ENCODE measurements around the gene DSCAM. TPM values are rescaled to one million over a fixed set of nuclear protein-coding genes. Genes with fewer than 3 reads are reported as not detected.

The DSCAM gene
- total RNA-seq, 1 donor from 2014 or later, result not detected

GRCh38 chr21:40768056-40768455 lies 78.9 kb downstream of the DSCAM start:
- no peaks in the 10 kb centered on the region for H3K4me1 ChIP-seq
- H3K27me3 ChIP-seq, result no peaks in the 10 kb centered on the region
- H3K27ac ChIP-seq, result no peak overlapping the region
- no peaks in the 10 kb centered on the region for H3K36me3 ChIP-seq
- TF ChIP-seq CTCF (IDR thresholded peaks at IDR 0.05), result no peak
- H3K9me3 ChIP-seq, result no peaks in the 10 kb centered on the region
- H3K4me3 ChIP-seq, result no peak overlapping the region
- no peak for DNase-seq (ENCODE audit: extremely low spot score in 2 of 2)
- intact Hi-C loops (cut with DNase I), result no loop called here

- no peaks in the 10 kb centered on the region for H3K9me3 ChIP-seq
- H3K27me3 ChIP-seq, result no peaks in the 10 kb centered on the region
- TF ChIP-seq CTCF (IDR thresholded peaks at IDR 0.05) (no peak), POLR2A (IDR thresholded peaks at IDR 0.05) (no peak), POLR2AphosphoS5 (IDR thresholded peaks at IDR 0.05; ENCODE audit: insufficient read depth in 1 of 2, low read depth in 1 of 2) (no peak)
- H3K4me3 ChIP-seq, result no peak overlapping the region
- H3K4me1 ChIP-seq, result no peaks in the 10 kb centered on the region
- H3K36me3 ChIP-seq, result no peaks in the 10 kb centered on the region
- H3K27ac ChIP-seq, result no peak overlapping the region
- no peak for DNase-seq (ENCODE audit: extremely low spot score in 2 of 2)
- intact Hi-C loops (cut with DNase I), result no loop called here
These were observed 80.6 kb downstream of the DSCAM start for GRCh38 chr21:40766381-40766780.

- Histone ChIP-seq H3K27ac (no peak overlapping the region), H3K27me3 (no peaks in the 10 kb centered on the region), H3K4me3 (no peak overlapping the region), H3K36me3 (no peaks in the 10 kb centered on the region), H3K9me3 (no peaks in the 10 kb centered on the region), H3K4me1 (no peaks in the 10 kb centered on the region)
- intact Hi-C loops (cut with DNase I), result no loop called here
- TF ChIP-seq CTCF (IDR thresholded peaks at IDR 0.05), result no peak
- no peak for TF ChIP-seq POLR2AphosphoS5 (IDR thresholded peaks at IDR 0.05; ENCODE audit: insufficient read depth in 1 of 2, low read depth in 1 of 2)
- TF ChIP-seq POLR2A (IDR thresholded peaks at IDR 0.05), result no peak
- no peak for DNase-seq (ENCODE audit: extremely low spot score in 2 of 2)
These were observed 81.1 kb downstream of the DSCAM start for GRCh38 chr21:40765811-40766210.

- TF ChIP-seq POLR2AphosphoS5 (IDR thresholded peaks at IDR 0.05; ENCODE audit: insufficient read depth in 1 of 2, low read depth in 1 of 2) (no peak), CTCF (IDR thresholded peaks at IDR 0.05) (no peak), POLR2A (IDR thresholded peaks at IDR 0.05) (no peak)
- Histone ChIP-seq H3K27ac (no peak overlapping the region), H3K4me1 (no peaks in the 10 kb centered on the region), H3K4me3 (no peak overlapping the region), H3K36me3 (no peaks in the 10 kb centered on the region), H3K27me3 (no peaks in the 10 kb centered on the region), H3K9me3 (no peaks in the 10 kb centered on the region)
- intact Hi-C loops (cut with DNase I), result no loop called here
- no peak for DNase-seq (ENCODE audit: extremely low spot score in 2 of 2)
These were observed 86.1 kb downstream of the DSCAM start for GRCh38 chr21:40760821-40761220.

- DNase-seq (ENCODE audit: extremely low spot score in 2 of 2), result no peak
- no peak overlapping the region for H3K27ac ChIP-seq
These were observed 87.9 kb downstream of the DSCAM start for GRCh38 chr21:40759061-40759460.

More at GRCh38 chr21:40759061-40759460, 87.9 kb downstream of the DSCAM start:
- no peak overlapping the region for H3K4me3 ChIP-seq
- no peaks in the 10 kb centered on the region for H3K36me3 ChIP-seq
- no peaks in the 10 kb centered on the region for H3K27me3 ChIP-seq
- intact Hi-C loops (cut with DNase I), result no loop called here
- no peaks in the 10 kb centered on the region for H3K9me3 ChIP-seq
- no peaks in the 10 kb centered on the region for H3K4me1 ChIP-seq
- no peak for TF ChIP-seq CTCF (IDR thresholded peaks at IDR 0.05)

All from vagina (tissue), 2 donors.